Mesothelial cell of epicardium (in vitro differentiated cells): ENCODE data around the gene CENPL. TPM values are rescaled to one million over a fixed set of nuclear protein-coding genes. Genes with fewer than 3 reads are reported as not detected.
"Not testable (repeated sequence)": the region's sequence is repeated elsewhere in the genome, so short reads cannot be mapped to it uniquely, and the experiment has no call there.

Source experiments
- DNase-seq, 2 experiments: peaks; one replicate each; pipeline ENCODE4 v3.0.0; 2021; ENCODE audit warnings: low spot score in 2 of 2; ENCODE audit not compliant: unreplicated experiment in 2 of 2
- H3K27ac Mint-ChIP-seq: 2 replicates; pipeline ENCODE4 v1.8.0; 2021; ENCODE audit warnings: mixed read lengths
- H3K27me3 Mint-ChIP-seq: 2 replicates; pipeline ENCODE4 v1.8.0; 2021; ENCODE audit warnings: low read depth, mixed read lengths
- H3K36me3 Mint-ChIP-seq: 2 replicates; pipeline ENCODE4 v1.8.0; 2021; ENCODE audit warnings: mixed read lengths
- H3K4me1 Mint-ChIP-seq: 2 replicates; pipeline ENCODE4 v1.8.0; 2021; ENCODE audit warnings: mixed read lengths
- H3K4me3 Mint-ChIP-seq: 2 replicates; pipeline ENCODE4 v1.8.0; 2021; ENCODE audit warnings: mild to moderate bottlenecking, moderate library complexity, mixed read lengths
- H3K9me3 Mint-ChIP-seq: 2 replicates; pipeline ENCODE4 v1.8.0; 2021; ENCODE audit warnings: mixed read lengths
- total RNA-seq: library from RNA; stranded (reverse); gene quantifications from 3 replicates; pipeline ENCODE4 v1.2.1, GENCODE V29; 2021
- TF ChIP-seq, protein P1 (sequence below): fragments of 200-600 bp; sonication (generic); IDR thresholded peaks from one replicate; pipeline ENCODE4 v1.5.0; 2021; ENCODE audit warnings: antibody characterized with exemption; ENCODE audit not compliant: unreplicated experiment

Gene CENPL
- total RNA-seq, 1 donor from 2014 or later, result 12.0 TPM

DNA sequence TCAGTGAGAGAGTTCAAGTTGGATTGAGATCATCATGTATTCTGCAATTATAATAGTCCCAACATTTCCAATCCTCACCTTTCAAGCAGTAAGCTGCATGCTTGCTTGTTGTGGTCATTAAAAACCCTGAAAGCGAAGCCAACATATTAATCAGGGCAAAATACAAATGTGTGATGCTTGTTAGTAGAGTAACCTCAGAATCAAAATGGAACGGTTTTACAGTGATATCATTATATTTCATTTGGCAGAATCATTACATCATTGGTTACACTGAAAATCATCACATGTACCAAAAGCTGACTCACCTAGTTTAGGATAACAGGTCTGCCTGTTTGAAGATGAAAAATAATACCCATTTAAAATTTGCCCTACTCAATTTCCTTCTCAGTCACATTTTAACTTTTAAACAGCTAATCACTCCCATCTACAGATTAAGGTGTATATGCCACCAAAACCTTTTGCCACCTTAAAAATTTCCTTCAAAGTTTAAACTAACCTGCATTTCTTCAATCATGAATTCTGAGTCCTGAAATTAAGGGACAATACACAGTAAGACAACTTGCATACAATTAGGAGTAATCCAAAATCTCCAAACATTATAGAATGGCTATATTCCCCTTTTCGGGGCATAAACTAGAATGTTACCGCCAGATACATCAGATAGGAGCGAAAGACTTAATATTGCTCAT lies 39.6 kb upstream of the CENPL start:
- Mint-ChIP-seq H3K36me3 (peaks cover 39% of the 10 kb centered on the region), H3K4me3 (peak overlapping the region; percentile 99), H3K27ac (peak overlapping the region; percentile 99), H3K9me3 (no peaks in the 10 kb centered on the region), H3K27me3 (no peaks in the 10 kb centered on the region), H3K4me1 (peaks cover 36% of the 10 kb centered on the region)
- TF ChIP-seq, protein P1, sequence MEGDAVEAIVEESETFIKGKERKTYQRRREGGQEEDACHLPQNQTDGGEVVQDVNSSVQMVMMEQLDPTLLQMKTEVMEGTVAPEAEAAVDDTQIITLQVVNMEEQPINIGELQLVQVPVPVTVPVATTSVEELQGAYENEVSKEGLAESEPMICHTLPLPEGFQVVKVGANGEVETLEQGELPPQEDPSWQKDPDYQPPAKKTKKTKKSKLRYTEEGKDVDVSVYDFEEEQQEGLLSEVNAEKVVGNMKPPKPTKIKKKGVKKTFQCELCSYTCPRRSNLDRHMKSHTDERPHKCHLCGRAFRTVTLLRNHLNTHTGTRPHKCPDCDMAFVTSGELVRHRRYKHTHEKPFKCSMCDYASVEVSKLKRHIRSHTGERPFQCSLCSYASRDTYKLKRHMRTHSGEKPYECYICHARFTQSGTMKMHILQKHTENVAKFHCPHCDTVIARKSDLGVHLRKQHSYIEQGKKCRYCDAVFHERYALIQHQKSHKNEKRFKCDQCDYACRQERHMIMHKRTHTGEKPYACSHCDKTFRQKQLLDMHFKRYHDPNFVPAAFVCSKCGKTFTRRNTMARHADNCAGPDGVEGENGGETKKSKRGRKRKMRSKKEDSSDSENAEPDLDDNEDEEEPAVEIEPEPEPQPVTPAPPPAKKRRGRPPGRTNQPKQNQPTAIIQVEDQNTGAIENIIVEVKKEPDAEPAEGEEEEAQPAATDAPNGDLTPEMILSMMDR, result no peak
- DNase-seq, result no peak

DNA sequence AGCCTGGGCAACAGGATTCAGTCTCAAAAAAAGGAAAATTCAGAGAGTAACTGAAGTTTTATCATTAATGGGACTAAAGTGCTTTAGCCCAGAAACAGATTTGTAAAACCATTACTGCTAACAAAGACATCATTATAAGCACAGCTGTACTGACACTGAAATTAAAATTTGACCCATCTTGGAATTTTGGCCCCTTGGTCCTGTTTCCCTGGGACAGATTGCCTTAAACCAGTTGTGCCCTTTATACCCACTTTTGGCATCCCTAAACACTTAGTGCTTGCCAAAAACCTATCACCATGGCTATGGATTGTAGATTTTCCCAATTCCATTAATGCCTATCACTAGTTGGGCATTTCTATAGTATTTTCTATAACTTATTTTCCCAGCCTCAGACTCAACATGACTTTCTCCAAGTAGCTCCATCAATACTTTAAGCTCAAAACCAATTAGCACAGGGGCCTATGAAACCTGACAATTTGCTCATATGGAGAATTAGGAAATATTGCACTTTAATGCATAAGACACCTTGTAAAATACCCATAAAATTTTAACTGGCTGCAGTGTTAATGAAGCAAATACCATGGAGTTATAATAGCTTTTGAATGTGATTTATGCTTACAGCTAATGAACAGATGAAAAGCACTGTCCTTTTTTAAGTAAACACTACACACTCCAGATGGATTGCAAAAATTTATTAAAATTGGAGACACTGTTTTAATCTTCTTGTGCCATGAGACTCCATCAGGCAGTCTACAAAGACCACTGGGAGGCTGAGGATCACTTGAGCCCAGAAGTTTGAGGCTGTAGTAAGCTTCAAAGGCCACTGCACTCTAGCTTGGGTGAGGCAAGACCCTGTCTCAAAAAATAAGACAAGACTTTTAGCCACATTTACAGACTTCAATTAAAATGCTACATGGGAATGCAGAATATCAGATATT lies 38.8 kb upstream of the CENPL start:
- H3K27ac Mint-ChIP-seq, result peak overlapping the region; percentile 47
- TF ChIP-seq, protein P1, result no peak
- peaks cover 28% of the 10 kb centered on the region for H3K4me1 Mint-ChIP-seq
- H3K9me3 Mint-ChIP-seq, result no peaks in the 10 kb centered on the region
- no peak for DNase-seq
- H3K36me3 Mint-ChIP-seq, result peaks cover 39% of the 10 kb centered on the region
- no peak overlapping the region for H3K4me3 Mint-ChIP-seq
- H3K27me3 Mint-ChIP-seq, result no peaks in the 10 kb centered on the region

DNA sequence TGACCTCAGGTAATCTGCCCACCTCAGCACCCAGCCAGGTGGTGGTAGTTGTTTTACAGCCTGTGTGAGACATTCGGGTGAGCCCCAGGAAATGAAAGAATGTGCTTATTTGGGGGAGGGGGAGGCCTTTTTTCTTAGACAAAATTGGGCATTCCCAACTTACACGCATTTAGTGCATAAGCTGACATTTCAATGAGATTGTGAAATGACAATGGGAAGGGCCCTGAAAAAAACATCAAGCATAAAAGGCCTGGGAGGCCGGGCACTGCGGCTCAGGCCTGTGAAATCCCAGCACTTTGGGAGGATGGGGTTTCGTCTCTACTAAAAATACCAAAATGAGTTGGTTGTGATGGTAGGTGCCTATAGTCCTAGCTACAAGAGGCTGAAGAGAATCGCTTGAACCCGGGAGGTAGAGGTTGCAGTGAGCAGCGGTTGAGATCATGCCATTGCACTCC lies 38.1 kb upstream of the CENPL start:
- Mint-ChIP-seq H3K27ac (no peak overlapping the region), H3K4me1 (peaks cover 28% of the 10 kb centered on the region), H3K36me3 (peaks cover 43% of the 10 kb centered on the region), H3K27me3 (no peaks in the 10 kb centered on the region), H3K4me3 (no peak overlapping the region), H3K9me3 (no peaks in the 10 kb centered on the region)
- DNase-seq, result no peak
- TF ChIP-seq, protein P1, result no peak

DNA sequence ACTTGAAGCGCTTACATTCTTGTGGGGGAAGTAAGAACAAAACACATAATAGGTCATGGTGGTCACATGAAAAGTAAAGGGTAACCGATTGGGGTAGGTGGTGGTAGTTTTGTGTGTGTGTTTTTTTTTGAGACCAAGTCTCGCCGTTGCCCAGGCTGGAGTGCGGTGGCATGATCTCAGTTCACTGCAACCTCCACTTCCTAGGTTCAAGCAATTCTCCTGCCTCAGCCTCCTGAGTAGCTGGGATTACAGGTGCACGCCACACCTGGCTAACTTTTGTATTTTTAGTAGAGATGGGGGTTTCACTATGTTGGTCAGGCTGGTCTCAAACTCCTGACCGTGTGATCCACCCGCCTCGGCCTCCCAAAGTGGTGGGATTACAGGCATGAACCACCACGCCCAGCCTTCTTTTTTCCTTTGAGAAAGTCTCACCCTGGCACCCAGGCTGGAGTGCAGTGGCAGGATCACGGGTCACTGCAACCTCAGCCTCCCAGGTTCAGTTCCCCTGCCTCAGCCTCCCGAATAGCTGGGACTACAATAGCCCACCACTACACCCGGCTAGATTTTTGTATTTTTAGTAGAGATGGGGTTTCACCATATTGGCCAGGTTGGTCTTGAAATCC lies 37.6 kb upstream of the CENPL start:
- H3K9me3 Mint-ChIP-seq, H3K4me3 Mint-ChIP-seq, H3K27ac Mint-ChIP-seq, DNase-seq, H3K27me3 Mint-ChIP-seq: not testable (repeated sequence)
- peaks cover 45% of the 10 kb centered on the region for H3K36me3 Mint-ChIP-seq
- peaks cover 28% of the 10 kb centered on the region for H3K4me1 Mint-ChIP-seq

DNA sequence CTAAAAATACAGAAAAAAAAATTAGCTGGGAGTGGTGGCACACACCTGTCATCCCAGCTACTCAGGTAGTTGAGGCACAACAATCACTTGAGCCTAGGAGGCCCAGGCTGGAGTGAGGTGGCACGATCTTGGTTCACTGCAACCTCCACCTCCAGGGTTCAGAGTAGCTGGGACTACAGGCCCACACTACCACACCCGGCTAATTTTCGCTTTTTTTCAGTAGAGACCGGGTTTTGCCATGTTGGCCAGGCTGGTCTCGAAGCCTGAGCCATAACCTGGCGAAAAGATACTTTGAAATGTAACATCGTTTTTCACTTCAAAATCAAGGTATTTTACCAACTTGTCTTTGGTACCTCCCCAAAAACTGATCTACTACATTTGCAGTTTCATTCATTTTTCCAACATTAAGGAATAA lies 37.1 kb upstream of the CENPL start:
- Mint-ChIP-seq H3K27me3 (no peaks in the 10 kb centered on the region), H3K9me3 (no peaks in the 10 kb centered on the region), H3K27ac (no peak overlapping the region), H3K4me3 (no peak overlapping the region), H3K4me1 (peaks cover 26% of the 10 kb centered on the region), H3K36me3 (peaks cover 44% of the 10 kb centered on the region)
- no peak for DNase-seq
- TF ChIP-seq, protein P1, result no peak
